HG03342 (cell line): ENCODE data around the gene TANC1.

Experiments used
- ATAC-seq: cut with Tn5 transposase; IDR thresholded peaks from one replicate; pipeline ENCODE4 v1.9.1; 2021; ENCODE audit warnings: mild to moderate bottlenecking, moderate library complexity; ENCODE audit not compliant: unreplicated experiment

The TANC1 gene

DNA sequence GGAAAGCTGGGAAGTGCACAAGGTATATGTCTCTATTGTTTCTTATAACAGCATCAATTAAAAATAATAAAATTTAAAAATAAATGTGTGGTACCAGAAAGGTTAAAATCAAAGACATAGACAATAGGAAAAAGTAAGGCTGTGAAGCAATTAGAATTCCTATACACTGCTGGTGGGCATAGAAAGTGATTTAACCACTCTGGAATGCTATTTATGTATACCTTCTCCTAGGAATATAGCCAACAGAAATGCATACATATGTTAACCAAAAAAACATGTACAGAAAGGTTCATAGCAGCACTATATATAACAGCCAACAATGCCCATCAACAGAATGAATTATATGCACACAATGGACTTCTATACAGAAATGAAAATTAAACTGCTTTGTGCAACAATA is 275.1 kb downstream of the TANC1 start:
- ATAC-seq = no peak

DNA sequence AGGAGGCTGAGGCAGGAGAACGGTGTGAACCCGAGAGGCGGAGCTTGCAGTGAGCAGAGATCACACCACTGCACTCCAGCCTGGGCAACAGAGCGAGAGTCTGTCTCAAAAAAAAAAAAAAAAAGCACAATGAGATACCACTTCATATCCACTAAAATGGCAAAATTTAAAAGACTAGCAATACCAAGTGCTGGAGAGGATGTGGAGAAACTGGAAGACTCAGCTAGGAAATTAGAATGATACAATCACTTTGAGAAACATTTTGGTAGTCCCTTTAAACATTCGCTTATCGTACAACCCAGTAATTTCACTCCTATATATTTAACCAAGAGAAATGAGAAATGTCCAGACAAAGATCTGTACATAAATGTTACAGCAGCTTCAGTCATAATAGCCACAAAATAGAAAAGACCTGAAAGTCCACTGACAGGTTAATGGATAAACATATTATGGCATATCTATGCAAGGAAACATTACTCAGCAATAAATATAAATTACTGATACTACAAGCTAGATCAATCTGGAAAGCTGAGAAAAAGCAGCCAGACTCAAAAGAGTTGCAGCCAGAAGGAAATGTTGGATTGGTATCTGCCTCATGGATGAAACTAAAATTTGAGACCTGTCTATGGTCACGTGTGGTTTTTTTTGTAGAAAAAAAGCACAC is 278.0 kb downstream of the TANC1 start:
- ATAC-seq = no peak

DNA sequence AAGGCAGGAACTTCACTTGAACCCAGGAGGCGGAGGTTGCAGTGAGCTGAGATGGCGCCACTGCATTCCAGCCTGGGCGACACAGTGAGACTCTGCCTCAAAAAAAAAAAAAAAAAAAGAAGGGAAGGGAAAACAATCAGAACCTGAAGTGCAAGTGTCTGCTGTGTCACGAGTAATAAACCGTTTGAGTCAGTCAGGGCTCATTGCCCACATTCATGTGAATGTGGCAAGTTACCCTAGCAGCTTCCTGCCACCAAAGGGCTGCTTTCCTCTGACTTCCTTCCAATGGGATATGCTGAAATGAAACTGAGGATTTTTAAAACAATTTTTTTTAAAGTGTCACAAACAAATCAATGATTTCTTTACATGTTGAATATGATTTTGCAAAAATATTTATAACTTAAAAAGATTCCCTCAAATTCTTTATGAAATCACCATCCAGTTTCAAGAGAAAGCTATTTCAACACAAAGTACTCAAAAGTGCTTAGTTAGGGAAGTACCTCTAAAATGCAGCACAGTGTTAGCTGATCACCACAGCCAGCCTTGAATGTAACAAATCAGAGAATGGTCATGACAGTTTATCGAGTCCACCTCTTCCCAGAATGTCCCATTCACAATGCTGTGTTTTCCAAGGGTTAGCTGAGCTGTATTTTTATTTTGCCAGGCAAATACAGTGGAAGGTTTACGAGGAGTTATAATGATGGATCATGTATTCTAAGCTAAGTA is 281.7 kb downstream of the TANC1 start:
- ATAC-seq = peak; percentile 73

GRCh38 chr2:159251296-159252173 is 283.1 kb downstream of the TANC1 start:
- no peak for ATAC-seq

- ATAC-seq = no peak
Observed at GRCh38 chr2:159252905-159253304, 284.5 kb downstream of the TANC1 start.

DNA sequence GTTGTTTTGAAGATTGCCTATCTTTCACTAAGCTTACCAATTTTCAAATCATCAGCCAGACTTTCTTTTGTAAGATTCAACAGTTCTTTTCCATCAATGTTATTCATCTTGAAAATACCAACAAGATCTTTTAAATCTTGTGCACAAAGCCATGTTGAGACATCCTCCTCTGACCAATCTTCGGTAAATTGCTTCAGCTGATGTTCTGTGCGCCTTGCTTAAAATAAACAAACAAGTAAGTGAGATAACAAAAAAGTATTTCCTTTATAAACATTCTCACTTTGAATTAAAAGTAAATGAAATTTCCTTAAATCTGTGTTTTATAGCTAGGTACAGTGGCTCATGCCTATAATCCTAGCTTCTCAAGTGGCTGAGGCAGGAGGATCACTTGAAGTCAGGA is 287.7 kb downstream of the TANC1 start:
- no peak for ATAC-seq

- ATAC-seq = no peak
Observed at GRCh38 chr2:159262226-159262625, 293.8 kb downstream of the TANC1 start.

DNA sequence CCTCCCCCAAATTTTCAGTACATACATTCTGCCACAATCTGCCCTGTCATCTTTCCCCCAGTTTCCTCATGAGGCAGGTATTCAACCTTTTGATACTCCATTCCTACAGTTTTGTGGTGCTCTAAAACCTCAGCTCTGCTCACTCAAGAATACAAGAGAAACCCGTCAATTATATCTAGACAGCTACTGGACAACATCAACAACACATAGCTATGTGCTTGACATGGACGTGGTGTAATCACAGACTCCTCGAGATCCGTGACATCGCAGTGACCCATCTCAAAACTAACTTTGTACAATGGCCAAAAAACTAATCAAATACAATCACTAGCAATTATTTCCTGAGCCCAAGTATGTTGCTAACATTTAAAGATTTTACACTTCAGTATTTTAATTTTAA is 294.5 kb downstream of the TANC1 start:
- no peak for ATAC-seq

DNA sequence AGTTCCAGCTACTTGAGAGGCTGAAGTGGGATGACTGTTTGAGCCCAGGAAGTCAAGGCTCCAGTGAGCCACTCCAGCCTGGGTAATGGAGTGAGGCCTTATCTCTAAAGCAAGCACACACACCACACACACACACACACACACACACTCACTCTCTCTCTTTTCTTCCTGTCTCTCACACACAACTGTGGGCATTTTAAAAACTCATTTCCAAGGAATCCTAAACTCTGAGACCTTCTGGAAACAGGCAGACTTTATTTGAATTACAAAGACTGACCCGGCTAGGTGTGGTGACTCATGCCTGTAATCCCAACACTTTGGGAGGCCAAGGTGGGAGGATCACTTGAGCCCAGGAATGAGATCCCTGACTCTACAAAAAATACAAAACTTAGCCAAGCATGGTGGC is 296.7 kb downstream of the TANC1 start:
- no peak for ATAC-seq

DNA sequence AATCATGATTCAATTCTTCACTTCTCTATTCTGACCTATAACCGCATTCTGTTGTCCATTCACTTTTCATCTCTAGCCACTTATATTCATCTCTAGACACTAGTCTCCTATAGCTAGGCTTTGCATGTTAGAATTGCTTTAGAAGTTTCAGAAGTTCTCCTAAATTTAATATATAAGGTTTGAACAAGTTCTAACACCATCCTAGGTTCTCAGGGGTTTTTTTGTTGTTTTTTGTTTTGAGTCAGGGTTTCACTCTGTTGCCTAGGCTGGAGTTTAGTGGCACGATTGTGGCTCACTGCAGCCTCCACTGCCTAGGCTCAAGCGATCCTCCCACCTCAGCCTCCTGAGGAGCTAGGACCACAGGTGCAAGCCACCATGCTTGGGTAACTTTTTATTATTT is 298.1 kb downstream of the TANC1 start:
- peak; percentile 59 for ATAC-seq

DNA sequence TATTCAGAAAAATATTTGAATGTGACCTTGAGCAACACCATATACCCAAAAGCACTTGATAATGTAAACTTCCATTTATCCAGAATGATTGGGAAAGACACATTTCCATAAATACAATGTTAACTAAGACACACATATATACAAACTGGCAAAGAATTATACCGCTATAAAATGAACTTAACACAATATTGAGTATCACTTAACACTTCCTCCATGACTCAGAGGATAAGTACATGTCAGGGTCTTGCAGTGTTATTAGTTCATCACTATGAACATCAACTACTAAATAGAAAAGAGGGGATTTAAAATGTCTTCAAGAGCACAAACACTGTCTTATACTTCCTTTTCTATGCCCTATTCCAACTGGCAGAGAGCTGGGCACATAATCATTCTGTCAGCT is 299.5 kb downstream of the TANC1 start:
- ATAC-seq = no peak

DNA sequence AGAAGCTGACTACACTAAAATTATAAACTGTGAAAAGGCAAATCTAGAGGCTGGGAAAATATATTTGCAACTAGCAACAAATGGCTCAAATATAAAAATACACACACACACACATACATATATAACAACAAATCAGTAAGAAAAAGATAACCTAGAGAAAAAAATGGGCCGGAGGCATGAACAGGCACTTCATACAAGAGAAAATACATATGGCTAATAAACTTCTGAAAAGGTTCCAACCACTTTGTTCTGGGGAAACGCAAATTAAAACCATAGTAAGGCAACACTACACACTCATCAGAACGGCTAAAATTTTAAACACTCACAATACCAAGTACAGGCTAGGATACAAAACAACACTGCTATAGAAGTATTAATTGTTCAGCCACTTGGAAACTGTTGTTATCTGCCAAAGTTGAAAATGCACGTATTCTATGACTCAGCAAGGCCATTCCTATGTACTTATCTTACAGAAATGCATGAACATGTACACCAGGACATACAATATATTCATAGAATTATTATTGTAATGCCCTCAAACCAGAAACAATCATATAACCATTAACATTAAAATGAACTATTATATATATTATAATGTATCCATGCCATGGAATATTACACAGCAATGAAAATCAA is 302.4 kb downstream of the TANC1 start:
- ATAC-seq = no peak

DNA sequence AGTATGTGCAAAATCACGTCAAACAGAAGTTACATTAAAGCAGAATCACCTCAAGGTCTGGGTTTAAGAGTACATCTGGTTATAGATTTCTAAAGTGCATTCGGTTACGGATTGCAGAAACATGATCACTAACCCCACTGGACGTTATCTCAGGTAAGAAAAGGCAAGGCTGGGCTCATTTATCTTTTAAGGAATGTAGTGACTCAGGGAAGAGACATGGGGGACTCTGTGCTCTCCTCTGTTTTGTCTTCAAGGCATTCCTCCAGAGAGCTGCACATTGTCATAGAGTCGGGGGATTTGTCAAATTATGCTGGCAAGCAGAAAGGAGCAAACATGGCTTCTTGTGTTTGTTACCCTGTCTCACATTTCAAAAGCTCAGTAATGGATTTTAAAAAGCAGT is 303.7 kb downstream of the TANC1 start:
- no peak for ATAC-seq

DNA sequence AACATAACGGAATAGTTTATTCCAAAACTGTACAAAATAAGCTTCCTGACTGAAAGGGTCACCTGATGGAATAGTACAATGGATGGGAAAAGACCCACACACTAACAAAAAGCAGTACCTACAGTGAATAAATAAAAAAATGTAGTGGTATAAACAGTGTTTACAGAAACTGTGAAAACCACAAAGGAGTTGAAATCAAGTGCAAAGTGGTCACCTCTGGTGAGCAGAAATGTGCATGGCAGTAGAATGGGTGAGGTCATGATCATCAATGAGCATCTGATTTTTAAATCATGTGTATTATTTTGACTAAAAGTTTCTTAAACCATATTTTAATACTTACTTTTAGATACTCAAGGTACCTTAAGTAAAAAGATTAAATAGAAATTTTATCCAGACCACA is 306.7 kb downstream of the TANC1 start:
- no peak for ATAC-seq

DNA sequence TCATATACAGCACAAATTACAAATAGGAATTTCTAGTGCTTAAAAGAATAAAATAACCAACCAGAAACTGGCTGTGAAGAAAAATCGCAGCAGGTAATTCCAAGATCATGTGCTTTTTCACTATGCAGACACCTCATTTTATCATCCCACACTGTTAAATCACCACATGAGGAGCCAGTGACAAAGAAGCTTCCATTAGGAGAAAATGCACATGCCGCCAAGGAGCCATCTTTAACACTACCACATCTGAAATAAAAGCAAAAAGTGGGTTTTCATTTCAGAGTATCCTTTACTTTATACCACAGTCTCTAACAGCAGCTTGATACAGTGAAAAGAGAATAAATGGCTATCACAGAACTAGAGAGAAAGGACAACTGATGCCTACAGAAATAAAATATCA is 311.3 kb downstream of the TANC1 start:
- ATAC-seq = no peak

- no peak for ATAC-seq
Observed at GRCh38 chr2:159281002-159281401, 312.6 kb downstream of the TANC1 start.
